HG03558 (cell line): ENCODE data around the gene ASF1B.

Experiments
- ATAC-seq: cut with Tn5 transposase; IDR thresholded peaks from one replicate; pipeline ENCODE4 v1.9.1; 2021; ENCODE audit warnings: moderate number of reproducible peaks; ENCODE audit not compliant: unreplicated experiment; ENCODE audit errors: extremely low read depth

Gene ASF1B

GRCh38 chr19:14090509-14091080 is 45.8 kb downstream of the ASF1B start, which contains the start of gene SAMD1:
Gene SAMD1 (minus strand): TSS chr19:14090751.
- no peak for ATAC-seq

DNA sequence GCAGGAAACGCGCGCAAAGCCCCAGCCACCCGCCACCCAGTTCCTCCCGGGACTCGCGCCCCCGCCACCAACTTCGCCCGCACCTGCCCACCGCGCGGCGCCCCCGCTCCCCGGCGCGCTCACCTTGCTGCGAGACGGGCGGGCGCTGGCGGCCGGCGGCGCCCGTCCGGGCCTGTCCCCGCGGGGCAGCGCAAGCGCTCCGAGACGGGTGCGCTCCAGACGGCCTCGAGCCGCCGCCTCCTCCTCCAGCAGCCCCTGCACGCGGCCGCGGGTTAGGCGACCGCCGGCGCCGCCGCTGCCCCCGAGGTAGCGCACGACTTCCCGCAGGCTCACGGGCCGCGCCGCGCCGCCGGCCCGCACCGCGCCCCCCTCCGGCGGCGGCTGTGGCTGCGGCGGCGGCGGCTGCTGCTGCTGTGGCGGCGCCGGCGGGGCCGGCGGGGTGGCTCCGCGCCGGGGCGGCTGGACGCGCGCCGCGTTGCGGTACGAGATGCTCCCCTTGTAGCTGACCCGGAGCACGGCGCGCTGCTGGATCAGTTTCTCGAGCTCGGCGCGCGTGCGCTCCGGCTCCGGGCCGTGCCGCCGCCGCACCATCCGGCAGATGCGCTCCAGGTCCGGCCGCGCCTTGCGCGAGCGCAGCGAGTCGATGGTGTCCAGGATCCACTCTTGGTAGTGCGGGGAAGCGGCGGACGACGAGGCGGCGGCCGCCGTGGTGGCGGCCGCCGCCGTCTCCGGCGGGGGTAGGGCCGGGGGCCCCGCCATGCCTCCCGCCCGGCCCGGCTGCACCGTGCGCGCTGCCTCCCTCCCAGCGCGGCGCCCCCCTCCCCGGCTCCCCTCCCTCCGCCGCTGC is 46.5 kb downstream of the ASF1B start:
- ATAC-seq: no peak

DNA sequence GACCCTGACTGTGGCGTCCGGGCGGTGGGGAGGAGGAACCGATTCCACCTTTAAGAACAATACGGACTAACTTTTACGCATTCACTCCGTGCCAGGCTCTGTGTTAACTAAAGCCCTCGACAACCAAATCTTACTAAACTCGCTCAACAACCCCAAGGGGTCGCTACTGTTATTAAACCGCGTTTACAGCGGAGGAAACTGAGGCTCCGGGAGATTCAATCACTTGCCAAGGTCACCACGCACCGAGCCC is 47.1 kb downstream of the ASF1B start:
- ATAC-seq: no peak

GRCh38 chr19:14088634-14089411 is 47.6 kb downstream of the ASF1B start:
- ATAC-seq: no peak

DNA sequence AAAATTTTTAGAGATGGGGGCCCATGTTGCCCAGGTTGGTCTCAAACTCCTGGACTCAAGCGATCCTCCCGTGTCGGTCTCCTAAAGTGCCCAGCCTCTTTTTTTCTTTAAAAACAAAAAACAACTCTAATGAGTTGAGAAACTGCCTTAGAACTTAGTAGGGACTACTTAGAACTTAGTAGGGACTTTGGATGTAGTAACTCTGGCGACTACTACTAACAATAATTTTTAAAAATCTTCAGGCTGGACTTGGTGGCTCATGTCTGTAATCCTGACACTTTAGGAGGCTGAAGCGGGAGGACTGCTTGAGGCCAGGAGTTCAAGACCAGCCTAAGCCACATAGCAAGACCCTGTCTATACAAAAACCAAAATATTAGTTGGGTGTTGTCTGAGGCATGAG is 50.3 kb downstream of the ASF1B start:
- ATAC-seq: no peak

- no peak for ATAC-seq
Observed at GRCh38 chr19:14085309-14085995, 50.9 kb downstream of the ASF1B start, which contains the start of gene C19orf67. Gene C19orf67 (minus strand): TSS chr19:14085783. CDS start chr19:14085627, 156 bp downstream.

DNA sequence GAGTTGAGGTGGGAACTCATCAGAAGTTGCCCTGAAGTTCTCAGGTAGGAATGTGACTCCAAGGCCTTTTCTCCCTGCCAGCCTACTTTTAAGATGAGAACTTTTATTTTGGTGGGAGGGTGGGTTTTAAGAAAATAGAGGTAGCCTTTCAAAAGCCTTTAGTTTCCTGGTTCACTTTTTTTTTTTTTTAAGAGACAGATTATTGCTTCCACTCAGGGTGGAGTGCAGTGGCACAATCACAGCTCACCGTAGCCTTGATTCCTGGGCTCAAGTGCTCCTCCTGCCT is 53.8 kb downstream of the ASF1B start:
- no peak for ATAC-seq

- ATAC-seq: no peak
Observed at GRCh38 chr19:14081797-14082674, 54.4 kb downstream of the ASF1B start.

GRCh38 chr19:14080887-14081796 is 55.2 kb downstream of the ASF1B start:
- peak; percentile 48 for ATAC-seq

DNA sequence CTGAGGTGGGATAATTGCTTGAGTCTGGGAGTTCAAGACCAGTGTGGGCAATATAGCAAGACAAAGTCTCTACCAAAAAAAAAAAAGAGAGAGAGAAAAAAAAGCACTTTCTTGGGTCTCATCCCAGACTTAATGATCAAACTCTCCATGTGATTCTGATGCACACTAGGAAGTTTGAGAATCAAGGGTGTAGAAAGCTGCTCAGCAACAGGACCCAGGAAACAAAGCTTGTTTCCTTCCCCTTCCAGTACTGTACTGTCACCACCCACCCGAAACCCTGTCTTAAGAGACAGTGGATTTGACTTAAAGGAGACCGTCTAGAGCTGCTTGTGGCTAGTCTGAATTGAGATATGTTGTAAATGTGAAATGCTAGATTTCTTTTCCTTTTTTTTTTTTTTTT is 58.0 kb downstream of the ASF1B start:
- no peak for ATAC-seq

DNA sequence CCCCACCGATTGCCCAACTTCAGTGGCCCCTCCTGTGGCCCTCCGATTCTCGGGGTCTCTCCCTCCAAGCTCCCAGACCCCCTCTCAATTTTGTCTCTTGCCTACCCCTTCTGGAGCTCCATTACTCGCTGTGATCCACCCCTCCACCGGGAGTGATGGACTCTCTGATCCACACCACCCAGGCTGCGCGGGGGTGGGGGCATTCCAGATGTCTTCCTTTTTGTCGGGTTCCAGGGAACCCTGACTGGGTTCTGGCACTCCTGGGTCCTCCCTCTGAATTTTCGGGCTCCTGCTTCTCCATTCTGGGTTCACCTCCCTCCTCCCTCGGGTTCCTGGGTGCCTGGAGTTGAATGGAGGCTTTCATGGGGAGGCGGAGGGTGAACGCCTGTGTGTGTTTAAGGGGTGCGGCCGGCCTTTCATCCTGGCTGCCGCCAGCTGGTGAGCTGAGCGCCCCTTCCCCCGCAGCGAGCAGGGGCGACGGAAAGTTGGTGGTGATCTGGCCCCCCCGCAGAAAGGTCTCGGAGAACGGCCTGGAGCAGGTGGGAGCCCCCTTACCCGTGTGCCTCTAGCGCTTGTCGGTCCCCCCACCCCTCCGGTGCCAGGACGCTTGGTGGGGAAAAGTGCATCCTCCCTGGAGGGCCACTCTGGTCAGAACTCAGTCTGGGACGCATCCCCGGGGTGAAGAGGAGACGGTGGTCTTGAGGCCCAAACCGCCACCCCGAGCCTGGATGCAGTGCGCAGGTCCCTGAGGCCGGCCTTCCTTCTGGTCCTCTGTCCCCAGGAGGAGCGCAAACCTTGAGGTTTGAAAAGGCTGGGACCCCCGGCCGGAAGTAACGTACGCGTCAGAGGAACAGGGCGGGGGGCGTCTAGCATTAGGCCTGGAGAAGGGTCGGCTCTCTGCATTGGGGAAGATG is 62.2 kb downstream of the ASF1B start:
- ATAC-seq: no peak

- peak; percentile 42 for ATAC-seq
Observed at GRCh38 chr19:14073261-14073924, 63.0 kb downstream of the ASF1B start.

GRCh38 chr19:14072535-14073260 is 63.7 kb downstream of the ASF1B start, which contains the start of gene MISP3:
Gene MISP3 (plus strand): TSS chr19:14072786. CDS start chr19:14073310, 524 bp downstream.
- ATAC-seq: no peak

GRCh38 chr19:14070268-14071050 is 65.9 kb downstream of the ASF1B start:
- ATAC-seq: no peak
